Measurements from ENCODE around the gene TMEM263.
A peak's percentile ranks its signal among the peaks of the same experiment; 100 is the strongest.
"Not testable (repeated sequence)": the region's sequence is repeated elsewhere in the genome, so short reads cannot be mapped to it uniquely, and the experiment has no call there.

Gene TMEM263

GRCh38 chr12:106986625-106987389 is 31.1 kb downstream of the TMEM263 start, which contains the start of gene MTERF2:
MTERF2 (minus strand) TSS chr12:106987146; CDS start chr12:106978714, 8,432 bp downstream.
- peak; percentile 87 for DNase-seq

GRCh38 chr12:106987846-106988245 is 32.1 kb downstream of the TMEM263 start:
- DNase-seq, result no peak

GRCh38 chr12:106994579-106995220 is 39.0 kb downstream of the TMEM263 start:
- no peak for DNase-seq

GRCh38 chr12:106996102-106996501 is 40.4 kb downstream of the TMEM263 start:
- not testable (repeated sequence) for DNase-seq

- DNase-seq, result no peak
Measured at GRCh38 chr12:106997916-106998315, 42.2 kb downstream of the TMEM263 start.

GRCh38 chr12:106999446-106999845 is 43.7 kb downstream of the TMEM263 start:
- no peak for DNase-seq

GRCh38 chr12:107002665-107003064 is 47.0 kb downstream of the TMEM263 start:
- not testable (repeated sequence) for DNase-seq

GRCh38 chr12:107007411-107007810 is 51.7 kb downstream of the TMEM263 start:
- DNase-seq, result no peak

- no peak for DNase-seq
Measured at GRCh38 chr12:107011519-107011918, 55.8 kb downstream of the TMEM263 start.

- no peak for DNase-seq
Measured at GRCh38 chr12:107012736-107013425, 57.2 kb downstream of the TMEM263 start.

GRCh38 chr12:107014055-107014454 is 58.3 kb downstream of the TMEM263 start:
- no peak for DNase-seq

- no peak for DNase-seq
Measured at GRCh38 chr12:107017042-107017441, 61.3 kb downstream of the TMEM263 start.

GRCh38 chr12:107019546-107019945 is 63.8 kb downstream of the TMEM263 start:
- DNase-seq, result no peak

All from NCI-H1092 treated with DMSO at 0.1 percent for 48 hours (cell line).